Left lung (tissue), 10 donors: ENCODE results near the gene MAST2. TPM values are rescaled to one million over a fixed set of nuclear protein-coding genes. Genes with fewer than 3 reads are reported as not detected.
A peak's percentile ranks its signal among the peaks of the same experiment; 100 is the strongest.

Source experiments
- ATAC-seq: fragments of 200-7000 bp; cut with Tn5 transposase; one replicate; pipeline ENCODE4 v1.9.1; 2020; ENCODE audit warnings: moderate library complexity
- DNase-seq, 4 donors: peaks; one replicate each; pipeline ENCODE4 v3.0.0-alpha.2; 2013 to 2020
- H3K27ac ChIP-seq, 2 donors: fragments of 200-600 bp; sonication (generic) in 1 of 2; one replicate each; pipeline versions ENCODE4 v1.5.0 to v1.8.0; 2020 to 2021
- H3K27me3 ChIP-seq, 2 donors: fragments of 200-600 bp; sonication (generic) in 1 of 2; one replicate each; pipeline versions ENCODE4 v1.5.0 to v1.8.0; 2020 to 2021
- H3K36me3 ChIP-seq, 2 donors: fragments of 200-600 bp; sonication (generic) in 1 of 2; one replicate each; pipeline versions ENCODE4 v1.5.0 to v1.8.0; 2020 to 2021
- H3K4me1 ChIP-seq, 2 donors: fragments of 200-600 bp; one replicate each; pipeline ENCODE4 v1.8.0; 2021
- H3K4me3 ChIP-seq, 2 donors: fragments of 200-600 bp; sonication (generic) in 1 of 2; one replicate each; pipeline versions ENCODE4 v1.5.0 to v1.8.0; 2020 to 2021; ENCODE audit warnings: mild to moderate bottlenecking in 1 of 2
- H3K9me3 ChIP-seq, 2 donors: fragments of 200-600 bp; sonication (generic) in 1 of 2; one replicate each; pipeline versions ENCODE4 v1.5.0 to v1.8.0; 2020 to 2021
- CTCF ChIP-seq, 2 donors: fragments of 200-600 bp; sonication (generic) in 1 of 2; IDR thresholded peaks; one replicate each; pipeline versions ENCODE4 v1.5.0 to v1.8.0; 2021; ENCODE audit warnings: antibody characterized with exemption in 2 of 2
- intact Hi-C, 2 donors: fragments of 100-400 bp; cut with DNase I; formaldehyde crosslinking; loops; one replicate each; pipeline versions ENCODE4 v1.11.2 to v1.14.2; 2022
- polyA plus RNA-seq, 6 donors: library from polyadenylated mRNA; unstranded; fragments of 120-200 nt; gene quantifications; one replicate each; pipeline ENCODE4 v1.2.1, GENCODE V29; 2013; ENCODE audit not compliant: insufficient read length in 6 of 6
- total RNA-seq, 2 donors: library from RNA; stranded (reverse); fragmentation: NEBNext Ultra II Directional; extraction: Animal tissue kit (Norgen Biotek cat#: 25700); gene quantifications; one replicate each; pipeline ENCODE4 v1.2.1, GENCODE V29; 2021
- donor health status: DM: no; HTN: yes; CAD: no.
- donor health status: DM: no; HTN: no; CAD: no.

The MAST2 gene
- total and polyA plus RNA-seq, 8 donors = 27.3 to 74.4 (median 64.9) TPM

GRCh38 chr1:45895406-45895805 is 92.0 kb downstream of the MAST2 start:
- DNase-seq = no peak
- Histone ChIP-seq H3K27me3 (no peaks in the 10 kb centered on the region), H3K27ac (no peak overlapping the region), H3K36me3 (no peaks in the 10 kb centered on the region), H3K4me1 (peaks cover 0 to 5% of the 10 kb centered on the region in 2 donors), H3K9me3 (no peaks in the 10 kb centered on the region), H3K4me3 (no peak overlapping the region)
- ATAC-seq = no peak
- no peak for TF ChIP-seq CTCF (IDR thresholded peaks at IDR 0.05)
- intact Hi-C loops = no loop called here

- no peak for DNase-seq
- Histone ChIP-seq H3K27me3 (no peaks in the 10 kb centered on the region), H3K4me3 (no peak overlapping the region), H3K27ac (no peak overlapping the region), H3K9me3 (peaks cover 0 to 3% of the 10 kb centered on the region in 2 donors), H3K4me1 (no peaks in the 10 kb centered on the region), H3K36me3 (no peaks in the 10 kb centered on the region)
- no peak for TF ChIP-seq CTCF (IDR thresholded peaks at IDR 0.05)
- ATAC-seq = no peak
- intact Hi-C loops = no loop called here
These were observed 103.5 kb downstream of the MAST2 start for GRCh38 chr1:45906883-45907282.

DNA sequence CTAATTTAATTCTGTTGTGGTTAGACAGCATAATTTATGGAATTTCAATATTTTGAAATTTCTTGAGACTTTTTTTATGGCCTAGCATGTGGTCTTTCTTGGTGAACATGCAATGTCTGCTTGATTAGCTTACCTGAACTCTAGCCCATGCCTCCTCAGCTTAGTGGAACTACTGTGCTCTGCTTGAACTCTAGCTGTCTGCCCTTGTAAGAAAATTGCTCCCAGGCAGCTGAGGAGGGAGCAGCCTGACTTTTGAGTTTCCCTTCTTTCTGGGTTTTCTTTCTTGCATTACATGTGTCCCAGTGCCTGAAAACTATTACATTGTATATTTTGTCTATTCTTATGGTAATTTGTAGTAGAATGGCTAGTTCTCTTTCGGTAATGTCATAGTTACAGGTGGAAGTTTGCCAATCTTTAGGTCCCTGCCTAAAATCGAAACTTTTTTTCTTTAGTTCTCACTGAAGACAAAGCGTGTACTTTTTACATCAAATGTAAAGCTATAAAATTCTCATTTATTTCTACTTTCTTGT is 105.3 kb downstream of the MAST2 start:
- intact Hi-C loops = no loop called here
- H3K36me3 ChIP-seq = no peaks in the 10 kb centered on the region
- no peak overlapping the region for H3K27ac ChIP-seq
- no peaks in the 10 kb centered on the region for H3K9me3 ChIP-seq
- no peaks in the 10 kb centered on the region for H3K27me3 ChIP-seq
- H3K4me3 ChIP-seq = no peak overlapping the region
- no peak for TF ChIP-seq CTCF (IDR thresholded peaks at IDR 0.05)
- no peak for ATAC-seq
- no peaks in the 10 kb centered on the region for H3K4me1 ChIP-seq
- no peak for DNase-seq

DNA sequence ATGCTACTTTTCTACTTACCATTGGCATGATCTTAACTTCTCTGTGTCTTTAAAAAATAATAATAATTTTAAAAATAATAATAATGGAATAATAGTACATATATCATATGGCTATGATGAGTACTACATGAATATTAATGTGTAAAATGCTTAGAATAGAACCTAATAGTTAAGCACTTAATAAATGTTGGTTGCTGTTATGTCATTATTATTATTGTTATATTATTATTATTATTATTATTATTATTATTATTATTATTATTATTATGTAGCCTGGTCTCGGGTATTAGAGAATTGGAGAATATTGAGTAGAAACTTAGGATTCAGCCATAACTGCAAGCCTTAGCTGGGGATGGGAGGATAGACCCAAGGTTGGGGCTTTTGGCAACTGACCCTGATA is 108.2 kb downstream of the MAST2 start:
- Histone ChIP-seq H3K4me3 (no peak overlapping the region), H3K27ac (no peak overlapping the region), H3K4me1 (no peaks in the 10 kb centered on the region), H3K27me3 (no peaks in the 10 kb centered on the region), H3K9me3 (no peaks in the 10 kb centered on the region), H3K36me3 (no peaks in the 10 kb centered on the region)
- ATAC-seq (no peak), DNase-seq (no peak)
- intact Hi-C loops = no loop called here
- TF ChIP-seq CTCF (IDR thresholded peaks at IDR 0.05) = no peak

- H3K9me3 ChIP-seq = no peaks in the 10 kb centered on the region
- TF ChIP-seq CTCF (IDR thresholded peaks at IDR 0.05) = no peak
- peak in 1 of 4 donors; percentile 22 for DNase-seq
- intact Hi-C loops = no loop called here
- ATAC-seq = peak; percentile 72
- H3K27ac ChIP-seq = peak overlapping the region in 1 of 2 donors; percentile 17
- H3K27me3 ChIP-seq = no peaks in the 10 kb centered on the region
- no peaks in the 10 kb centered on the region for H3K4me1 ChIP-seq
- H3K4me3 ChIP-seq = no peak overlapping the region
- no peaks in the 10 kb centered on the region for H3K36me3 ChIP-seq
These were observed 109.8 kb downstream of the MAST2 start for GRCh38 chr1:45913183-45913683.
